ENCODE measurements around the gene KLHL35.
A peak's percentile ranks its signal among the peaks of the same experiment; 100 is the strongest.

Gene KLHL35

DNA sequence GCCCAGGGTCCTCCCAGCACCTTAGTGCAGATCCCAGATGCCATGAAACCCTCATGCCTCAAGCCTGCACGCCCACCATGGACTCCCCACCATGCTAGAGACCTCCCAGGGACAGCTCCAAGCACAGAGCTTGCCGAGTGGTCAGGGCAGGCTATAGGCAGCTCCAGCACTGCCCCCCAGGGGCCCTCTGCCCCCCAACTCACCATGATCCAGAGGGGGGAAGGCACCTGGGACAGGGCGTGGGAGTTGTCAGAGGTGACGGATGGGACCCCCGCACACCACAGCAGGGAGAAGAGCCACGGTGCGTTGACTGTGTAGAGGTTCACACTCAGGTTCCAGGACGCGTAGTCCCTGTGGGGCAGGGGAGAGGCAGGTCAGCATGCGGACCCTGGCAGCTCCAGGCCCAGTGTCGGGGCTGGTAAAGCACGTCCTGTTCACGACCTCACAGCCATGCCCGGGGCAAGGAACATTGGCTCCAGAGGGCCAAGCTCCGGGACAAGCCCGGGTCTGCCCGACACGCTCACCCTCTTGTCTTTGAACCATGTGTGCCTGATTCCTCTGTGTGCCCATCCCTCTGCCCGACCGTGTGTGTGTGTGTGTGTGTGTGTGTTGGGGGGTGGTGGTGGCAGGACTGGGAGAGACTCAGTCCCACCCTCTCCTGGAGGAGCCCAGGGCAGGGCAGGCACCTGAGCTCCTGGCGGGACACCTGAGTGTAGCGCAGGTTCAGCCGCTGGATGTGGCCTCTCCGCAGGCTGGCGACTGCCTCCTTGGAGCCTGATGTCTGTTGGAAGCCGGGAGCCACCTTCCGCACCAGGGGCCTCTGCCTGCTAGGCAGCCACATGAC is 8.2 kb upstream of the KLHL35 start:
- no peak for DNase-seq

DNA sequence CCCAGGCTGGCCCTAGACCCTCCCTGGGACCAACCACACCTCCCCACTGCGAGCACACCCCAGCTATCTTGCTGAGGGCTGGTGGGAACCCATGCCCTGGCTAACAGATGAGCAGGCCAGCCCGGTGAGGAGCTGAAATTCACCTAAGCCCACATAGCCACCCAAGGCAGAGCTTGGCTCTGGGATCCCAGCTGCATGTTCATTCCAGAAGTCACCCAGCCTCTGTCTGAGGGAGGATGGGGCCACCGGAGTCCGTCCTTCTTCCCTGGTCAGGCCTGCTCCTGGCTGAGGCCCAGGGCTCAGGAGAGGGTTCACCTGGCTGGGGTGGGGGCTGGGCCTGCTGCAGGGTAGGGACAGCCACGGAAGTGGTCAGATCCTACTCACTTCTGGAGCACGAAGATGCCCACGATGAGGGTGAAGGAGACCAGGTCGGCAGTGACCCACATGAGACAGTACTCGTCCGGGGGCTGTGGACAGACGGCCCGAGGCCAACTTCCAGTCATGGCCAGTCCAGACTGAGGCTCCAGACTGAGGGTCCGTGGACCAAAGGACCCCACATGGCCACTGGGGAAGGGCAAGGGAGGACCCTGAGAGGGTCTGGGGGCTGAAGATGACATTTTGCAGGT is 6.6 kb upstream of the KLHL35 start:
- no peak for DNase-seq

DNA sequence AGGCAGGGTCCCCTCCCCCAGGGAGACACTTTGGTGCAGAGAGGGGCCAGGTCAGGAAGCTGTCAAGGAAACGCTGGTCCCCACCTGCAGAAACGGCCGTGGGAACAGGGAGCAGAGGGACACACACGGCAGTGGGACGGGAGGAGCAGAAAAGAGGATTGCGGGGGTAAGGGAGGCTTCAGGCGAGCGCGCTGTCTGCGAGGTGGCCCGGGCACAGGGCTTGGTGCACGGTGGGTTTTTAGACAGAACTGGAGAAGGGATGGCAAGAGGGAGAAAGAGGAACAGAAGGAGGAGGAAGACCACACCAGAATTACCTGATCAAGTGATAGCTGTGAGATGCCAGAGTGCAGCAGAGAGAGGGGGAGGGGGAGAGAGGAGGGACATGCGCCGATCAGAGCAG is 6.0 kb upstream of the KLHL35 start:
- DNase-seq = no peak

DNA sequence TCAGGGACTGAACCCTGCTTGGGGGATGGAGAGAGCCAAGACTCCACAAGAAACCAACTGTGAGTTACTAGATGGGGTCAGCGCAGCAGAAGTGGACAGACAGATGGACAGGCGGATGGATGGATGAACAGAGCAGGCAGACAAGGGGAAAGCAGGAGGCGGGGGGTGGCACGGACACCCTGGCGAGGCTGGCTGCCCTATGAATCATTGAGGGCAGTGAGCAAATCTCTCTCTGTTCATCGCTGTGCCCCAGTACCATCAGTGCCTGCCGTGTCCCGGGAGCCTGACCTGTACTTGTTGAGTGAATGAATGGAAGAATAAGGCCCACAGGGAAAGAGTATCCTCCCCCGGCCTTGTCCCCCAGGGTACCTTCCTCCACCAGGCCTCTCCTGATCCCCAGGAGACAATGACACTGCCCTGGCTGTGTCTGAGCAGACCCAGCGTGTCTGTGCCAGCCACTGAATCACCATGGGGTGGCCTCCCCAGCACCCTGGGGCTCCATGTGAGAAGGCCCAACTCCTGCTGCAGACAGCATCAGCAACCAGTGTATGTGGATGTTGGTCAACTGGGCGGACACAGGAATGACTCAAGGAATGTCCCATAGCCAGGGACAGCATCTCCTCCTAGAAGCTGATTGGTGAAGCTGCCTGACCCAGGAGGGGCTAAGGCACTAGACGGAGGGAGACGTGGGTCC is 5.1 kb upstream of the KLHL35 start:
- no peak for DNase-seq

DNA sequence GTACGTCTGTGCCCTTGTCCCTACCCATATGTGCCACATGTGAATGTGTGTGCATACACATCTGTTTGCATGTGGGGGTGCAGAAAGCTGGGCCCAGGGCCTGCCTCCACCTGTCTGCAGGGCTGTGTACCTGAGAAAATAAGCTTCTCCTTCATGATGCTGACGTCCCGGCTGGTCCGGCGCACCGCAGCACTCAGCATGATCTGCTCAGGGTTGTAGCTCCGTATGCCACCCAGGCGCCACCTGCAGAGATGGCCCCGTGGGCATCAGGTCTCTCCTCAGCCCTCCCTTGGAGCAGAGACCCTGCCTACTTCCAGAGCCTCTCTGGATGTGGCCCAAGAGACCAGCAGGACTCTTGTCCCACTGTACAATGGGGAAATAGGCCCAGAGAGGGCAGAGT is 3.8 kb upstream of the KLHL35 start:
- DNase-seq = no peak

DNA sequence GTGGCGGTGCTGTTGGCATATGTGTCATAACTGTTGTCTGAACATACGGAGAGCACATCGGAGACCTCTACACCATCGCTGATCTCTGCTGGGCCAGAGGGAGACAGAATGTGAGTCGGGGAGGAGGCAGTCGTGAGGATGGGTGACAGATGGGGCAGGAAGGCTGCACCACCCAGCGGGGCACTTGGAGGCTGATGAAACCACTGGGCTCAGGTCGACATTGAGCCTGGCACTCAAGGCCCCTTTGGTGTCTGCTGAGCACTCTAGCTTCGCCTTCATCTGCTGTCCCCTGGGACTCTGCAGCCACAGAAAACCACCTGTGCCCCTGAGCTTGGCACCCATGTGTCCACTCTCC is 2.5 kb upstream of the KLHL35 start:
- no peak for DNase-seq

DNA sequence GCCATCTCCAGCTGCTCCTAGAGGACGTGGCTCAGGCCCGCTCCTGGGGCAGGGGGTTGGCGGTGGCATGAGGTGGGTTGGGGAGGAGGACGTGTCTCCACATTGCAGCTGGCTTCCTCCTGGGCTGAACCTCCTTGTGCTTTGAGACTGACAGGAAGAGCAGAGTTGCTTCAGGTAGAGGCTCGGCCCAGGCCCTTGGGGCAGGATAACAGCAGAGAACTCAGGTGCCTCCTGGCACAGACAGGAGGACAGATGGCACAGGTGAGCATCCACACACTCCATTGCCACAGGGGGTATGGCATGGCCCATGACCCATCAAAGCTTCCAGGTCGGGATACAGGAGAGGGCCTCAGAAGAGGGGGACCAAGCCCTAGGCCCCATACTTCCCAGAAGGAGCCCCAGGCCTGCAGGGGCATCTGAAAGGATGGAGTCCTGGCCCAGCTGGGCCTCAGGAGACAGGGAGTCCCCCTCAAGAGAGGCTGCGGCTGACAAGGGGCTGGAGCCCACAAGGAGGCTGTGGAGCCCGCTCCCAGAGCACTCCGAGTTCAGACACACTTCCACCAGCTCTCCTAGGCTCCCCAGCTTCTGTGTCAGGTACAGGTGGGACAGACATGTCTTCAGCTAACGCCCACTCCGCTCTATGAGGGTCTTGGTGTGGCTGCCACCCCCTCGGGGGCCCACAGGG is 2.0 kb upstream of the KLHL35 start:
- no peak for DNase-seq

DNA sequence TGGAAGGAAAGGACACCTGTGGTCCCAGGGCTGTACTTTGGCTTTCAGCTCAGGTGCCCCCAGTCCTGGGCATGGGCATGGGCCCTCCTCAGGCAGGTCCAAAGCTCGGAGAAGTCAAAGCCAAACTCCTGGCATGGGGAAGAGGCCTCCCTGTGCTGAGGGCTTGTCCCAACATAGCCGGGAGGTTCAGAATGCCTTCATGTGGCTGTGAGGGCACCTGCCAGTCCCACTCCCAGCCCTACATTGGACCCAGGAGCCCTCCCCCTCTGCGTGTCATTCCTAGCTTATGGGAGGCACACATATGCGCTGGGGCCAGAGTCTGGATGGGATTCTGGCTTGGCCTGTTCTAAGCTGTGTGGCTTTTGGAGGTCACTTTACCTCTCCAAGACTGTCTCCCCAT is 1.0 kb upstream of the KLHL35 start:
- no peak for DNase-seq

DNA sequence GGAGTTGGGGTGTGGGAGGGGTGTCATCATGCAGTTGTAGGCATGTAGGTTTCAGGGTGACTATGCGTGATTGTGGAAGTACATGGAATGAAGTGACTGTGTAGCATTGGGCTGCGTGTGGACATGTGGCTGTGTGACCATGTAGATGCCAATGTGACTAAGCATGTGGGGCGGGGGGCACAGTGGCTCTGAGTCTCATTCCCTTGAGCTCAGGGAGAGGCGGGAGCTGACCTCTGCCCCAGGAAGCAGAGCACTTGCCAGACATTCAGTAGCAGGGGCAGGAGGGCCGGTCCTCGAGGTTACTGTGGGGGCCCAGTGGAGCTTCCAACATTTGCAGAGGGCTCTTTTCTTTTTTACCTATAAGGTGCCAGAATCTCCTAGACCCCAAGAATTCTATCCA is 440 bp upstream of the KLHL35 start:
- no peak for DNase-seq

DNA sequence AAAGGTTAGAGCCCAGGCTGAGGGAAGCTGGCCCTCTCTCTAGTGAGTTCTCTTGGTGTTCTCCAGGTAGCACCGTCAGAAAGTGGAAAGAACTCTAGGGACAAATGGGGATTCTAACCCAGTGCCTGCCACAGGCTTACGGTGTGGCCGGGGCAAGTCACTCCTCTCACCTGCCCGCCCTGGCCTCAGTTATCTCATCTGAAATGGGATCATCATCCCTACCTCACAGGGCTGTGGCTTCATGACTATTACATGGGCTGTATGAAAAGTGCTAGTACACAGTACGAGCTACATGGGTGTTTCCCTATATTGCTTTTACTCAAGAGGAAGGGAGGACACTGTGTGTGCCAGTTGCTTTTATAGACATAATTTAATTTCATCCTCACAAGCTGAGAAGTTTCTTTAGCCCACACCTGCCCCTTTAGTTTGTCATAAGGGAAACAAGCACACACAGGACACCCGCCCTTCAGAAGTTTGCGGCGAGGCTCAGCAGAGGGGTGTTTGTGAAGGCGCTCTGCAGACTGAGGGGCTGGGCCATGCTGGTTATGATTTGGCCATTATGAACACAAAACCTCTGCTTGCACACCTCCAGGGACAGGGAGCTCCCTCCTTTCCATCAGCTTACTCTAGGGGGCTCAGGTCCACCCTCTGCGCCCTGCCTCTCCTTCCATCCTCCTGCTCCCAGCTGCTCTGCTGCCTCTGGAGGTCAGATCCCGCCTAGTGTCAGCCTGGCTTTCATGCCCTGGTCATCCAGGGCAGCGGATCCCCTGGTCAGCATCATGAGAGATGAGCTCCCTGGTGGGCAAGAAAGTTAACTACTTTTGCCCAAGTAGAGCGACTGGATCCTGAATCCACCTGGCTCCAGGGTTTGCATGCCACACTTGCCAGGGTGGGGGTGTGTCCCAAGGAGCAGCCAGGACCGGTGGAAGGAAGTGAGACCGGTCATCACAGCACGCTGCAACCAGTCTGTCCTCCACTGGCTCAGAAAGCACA is 1.2 kb downstream of the KLHL35 start:
- DNase-seq = no peak

DNA sequence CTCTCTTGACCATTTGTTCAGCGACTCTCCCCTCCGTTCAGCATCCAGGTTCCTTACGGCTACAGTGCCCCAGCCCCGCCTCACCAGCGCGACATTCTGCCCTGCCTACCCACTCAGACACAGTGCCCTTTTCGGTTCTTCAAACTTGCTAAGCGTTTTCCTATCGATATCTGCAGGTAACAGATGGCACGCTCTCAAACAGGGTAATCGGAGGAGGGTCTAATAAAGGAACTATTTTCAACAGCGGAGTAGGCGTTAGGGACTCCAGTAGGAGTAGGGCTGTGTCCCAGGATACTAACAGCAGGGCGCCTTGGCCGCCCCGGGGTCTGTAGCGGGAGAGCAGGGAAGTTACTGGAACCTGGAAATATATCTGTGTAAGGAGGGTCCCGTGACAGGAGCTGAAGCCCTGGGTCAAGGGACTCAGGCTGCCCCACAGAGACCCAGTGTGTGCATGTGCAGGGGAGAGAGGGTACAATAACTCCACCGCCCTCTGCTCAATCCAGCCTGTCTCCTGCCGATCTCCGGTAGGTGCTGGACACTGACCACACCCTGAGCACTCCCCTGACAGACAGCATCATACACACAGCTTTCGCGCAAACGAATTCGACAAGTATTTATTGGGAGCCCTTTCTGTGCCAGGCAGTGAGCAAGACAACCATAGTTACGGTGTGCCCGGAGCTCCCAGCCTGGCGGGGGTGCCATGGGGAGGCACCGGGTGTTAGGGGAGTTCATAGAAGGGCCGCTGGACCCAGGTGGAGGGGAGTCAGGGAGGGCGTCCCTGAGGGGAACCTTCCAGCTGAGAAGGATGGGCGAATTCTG is 2.1 kb downstream of the KLHL35 start:
- no peak for DNase-seq

DNA sequence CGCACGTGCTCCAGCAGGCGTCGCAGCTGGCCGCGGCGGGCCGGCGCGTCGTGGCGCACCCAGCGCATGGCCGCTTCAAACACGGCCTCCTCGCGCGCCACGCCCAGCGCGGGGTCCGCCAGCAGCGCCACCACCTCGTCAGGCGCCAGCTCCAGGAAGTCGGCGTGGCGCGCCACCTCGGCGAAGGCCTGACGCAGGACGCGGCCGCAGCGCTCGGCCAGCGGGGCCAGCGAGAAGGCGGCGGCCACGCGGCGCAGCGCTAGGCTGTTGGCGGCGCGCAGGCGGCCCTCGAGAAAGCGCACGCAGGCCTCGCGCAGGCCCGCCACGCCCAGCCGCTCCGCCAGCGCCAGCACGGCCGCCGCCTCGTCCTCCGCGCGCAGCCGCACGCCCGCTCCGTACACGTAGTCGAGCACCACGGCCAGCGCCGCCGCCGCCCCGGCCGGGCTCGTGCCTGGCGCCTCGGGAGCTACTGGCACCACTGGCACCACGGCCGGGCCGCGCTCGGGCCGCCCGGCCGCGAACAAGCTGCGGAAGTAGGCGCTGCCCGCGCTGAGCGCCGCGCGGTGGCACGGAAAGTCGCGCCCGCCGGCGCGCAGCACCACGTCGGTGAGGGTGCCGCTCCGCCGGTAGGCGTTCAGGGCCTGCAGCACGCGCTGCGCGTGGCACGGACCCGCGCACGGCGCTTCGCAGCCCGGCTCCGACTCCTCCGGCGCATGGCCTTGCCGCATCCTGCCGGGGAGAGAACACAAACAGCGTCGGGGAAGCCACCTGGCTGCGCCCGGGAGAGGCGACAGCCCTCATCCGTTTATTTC is 2.9 kb downstream of the KLHL35 start:
- peak; percentile 80 for DNase-seq

DNA sequence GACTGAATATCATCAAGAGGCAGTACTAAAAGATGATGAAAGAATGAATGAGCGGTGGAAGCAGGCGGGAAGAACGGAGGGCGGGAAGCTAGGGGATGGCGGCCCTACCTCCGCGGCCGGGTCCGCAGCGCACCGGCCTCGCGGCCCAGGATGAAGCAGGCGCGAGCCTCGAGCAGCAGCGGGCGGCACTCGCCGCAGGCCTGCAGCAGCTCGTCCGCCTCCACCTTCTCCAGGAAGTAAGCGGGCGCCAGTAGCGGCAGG is 3.4 kb downstream of the KLHL35 start:
- DNase-seq = no peak

DNA sequence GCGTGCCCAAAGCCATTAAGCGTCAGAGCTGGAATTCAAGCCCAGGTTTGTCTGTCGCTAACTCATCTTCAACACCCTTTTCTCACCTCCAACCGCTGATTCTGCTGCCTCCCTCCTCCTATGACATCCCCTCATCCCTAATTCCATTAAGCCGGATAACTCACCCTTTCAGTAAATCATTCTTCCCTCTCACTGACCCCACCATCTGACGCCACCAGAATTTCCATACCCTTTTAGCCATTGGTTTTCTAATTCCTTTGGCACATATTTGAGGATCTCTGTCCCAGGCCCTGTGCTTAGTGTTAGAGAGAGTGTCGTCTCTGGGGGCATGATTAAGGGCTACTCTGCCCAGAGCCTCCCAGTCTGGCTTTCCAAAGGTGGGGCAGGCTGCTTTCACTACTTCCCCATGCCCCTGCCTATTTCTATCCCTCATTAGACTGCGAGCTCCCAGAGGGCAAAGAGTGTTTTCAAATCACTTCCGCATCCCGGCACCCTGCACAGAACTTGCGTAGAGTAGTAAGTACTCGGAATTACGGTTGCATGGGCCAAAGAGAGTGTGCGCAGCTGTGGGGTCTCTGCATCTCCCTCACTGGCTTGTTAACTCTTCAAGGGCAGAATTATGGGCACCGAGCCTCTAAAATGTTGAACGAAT is 3.9 kb downstream of the KLHL35 start:
- DNase-seq = no peak

DNA sequence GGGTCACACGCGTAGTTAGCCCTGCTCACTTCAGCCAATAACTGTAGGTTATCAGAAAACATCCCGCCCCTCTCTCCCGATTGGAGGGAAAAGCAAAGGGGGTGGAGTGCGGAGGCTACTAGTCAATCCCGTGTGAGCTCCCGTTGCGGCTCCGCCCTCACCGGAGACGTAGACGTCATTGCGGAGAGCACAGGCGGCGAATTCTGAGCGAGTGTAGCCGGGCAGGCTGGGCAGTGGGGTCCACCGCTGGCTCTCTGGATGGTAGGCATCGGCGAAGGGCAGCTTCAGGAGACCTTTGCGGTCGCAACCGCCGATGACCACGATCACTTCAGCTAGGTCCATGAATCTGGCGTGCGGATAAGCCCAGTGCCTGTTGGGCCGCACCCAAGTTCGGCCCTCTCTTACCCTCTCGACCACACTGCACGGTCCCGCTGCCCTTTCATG is 4.7 kb downstream of the KLHL35 start:
- DNase-seq = no peak

DNA sequence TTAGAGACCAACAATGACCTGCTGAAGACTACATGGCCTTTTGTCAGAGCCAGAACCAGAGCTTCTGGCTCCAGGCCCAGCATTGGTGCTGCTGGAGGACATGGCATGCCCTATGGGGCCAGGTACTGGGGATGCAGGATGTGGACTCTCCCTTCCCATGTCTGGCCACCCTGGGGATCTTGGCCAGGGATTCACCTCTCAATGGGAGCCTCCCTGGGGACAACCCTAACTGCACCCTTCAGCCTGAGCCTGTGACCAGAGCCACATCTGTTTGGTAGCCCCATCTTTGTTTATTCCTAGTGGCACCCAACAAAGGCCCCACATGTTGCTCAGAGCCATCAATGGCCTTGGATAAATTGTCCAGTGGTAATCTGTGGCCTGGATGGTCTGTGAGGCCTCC is 5.8 kb downstream of the KLHL35 start:
- no peak for DNase-seq

DNA sequence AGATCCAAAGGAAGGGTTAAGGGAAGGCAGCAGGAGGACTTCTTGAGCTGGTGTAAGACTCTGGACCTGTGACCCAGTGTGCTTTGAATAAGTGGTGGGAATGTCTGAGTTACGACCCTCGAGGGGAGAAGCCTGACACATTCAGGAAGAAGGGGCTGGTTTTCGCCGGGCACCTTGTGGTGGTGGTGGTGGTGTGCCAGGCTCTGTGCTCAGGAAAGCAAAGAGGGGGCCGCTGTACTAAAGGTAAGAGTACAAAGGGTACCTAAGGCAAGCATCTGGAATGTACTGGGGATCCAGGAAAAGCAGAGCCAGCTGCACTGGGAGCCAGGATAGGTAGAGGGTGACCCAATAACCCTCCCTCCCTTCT is 6.3 kb downstream of the KLHL35 start:
- no peak for DNase-seq

DNA sequence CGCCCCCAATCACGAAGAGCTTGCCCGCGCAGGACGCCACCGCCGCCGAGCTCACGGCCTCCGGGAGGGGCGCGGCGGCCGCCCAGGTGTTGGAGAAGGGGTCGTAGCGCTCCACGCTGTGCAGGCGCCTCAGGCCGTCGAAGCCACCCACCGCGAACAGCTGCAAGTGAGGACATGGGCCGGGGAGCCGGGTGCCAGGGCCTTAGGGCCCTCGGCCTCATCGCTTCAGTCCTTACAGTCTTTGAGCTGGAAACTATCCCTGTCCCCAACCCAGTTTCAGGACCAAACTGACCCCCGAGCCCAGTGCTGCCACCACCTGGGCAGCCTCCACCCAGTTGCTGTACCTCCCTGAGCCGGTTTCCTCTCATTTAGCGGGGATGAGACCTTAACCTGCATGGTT is 7.6 kb downstream of the KLHL35 start:
- peak; percentile 85 for DNase-seq

DNA sequence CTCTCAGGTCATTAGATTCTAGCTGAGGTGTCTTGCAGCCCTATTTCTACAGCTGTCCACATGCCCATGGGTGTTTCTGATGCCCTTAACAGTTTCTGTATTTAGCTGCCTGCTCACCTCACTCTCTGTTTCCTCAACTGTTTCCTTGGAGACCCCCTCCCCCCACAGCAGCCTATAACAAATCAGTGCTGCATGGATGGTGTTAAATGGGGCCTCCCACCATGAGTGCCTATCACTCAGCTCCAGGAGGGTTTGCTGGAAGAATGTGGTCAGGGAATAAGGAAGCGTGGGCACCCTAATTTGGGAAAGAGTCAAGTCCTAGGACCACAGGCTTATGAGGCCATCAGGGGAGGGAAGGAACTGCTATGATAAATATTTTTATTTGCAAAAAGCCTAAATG is 8.6 kb downstream of the KLHL35 start:
- no peak for DNase-seq

DNA sequence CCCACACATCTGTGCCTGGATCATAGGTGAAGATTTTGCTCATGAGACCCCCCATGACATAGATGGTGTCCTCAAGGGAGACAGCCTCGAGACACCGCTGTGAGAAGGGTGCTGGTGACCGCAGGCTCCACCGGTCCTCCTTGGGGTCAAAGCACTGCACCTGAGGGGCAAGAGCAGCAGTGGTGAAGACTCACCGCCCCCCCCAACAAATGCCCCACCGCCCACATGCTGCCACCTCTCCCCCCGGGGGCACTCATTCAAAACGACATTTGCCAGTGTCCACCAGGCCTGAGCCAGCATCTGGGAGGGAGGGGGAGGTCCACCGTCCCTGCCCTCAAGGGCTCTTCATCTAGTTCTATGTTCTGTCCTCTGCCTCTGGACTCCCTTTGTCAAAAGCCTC is 9.3 kb downstream of the KLHL35 start:
- DNase-seq = no peak

Measured in islet precursor cell (in vitro differentiated cells).